NB4 (cell line): ENCODE measurements around the gene ANGEL1.

Experiments used
- DNase-seq: peaks from one replicate; pipeline ENCODE4 v3.0.0; 2010; ENCODE audit warnings: low read depth
- H3K4me3 ChIP-seq: one replicate; pipeline ENCODE4 v1.5.1; 2011; ENCODE audit warnings: mild to moderate bottlenecking, low read depth, low read length, moderate library complexity
- CTCF ChIP-seq: IDR thresholded peaks from one replicate; pipeline ENCODE4 v1.5.1; 2012; ENCODE audit warnings: low read depth, low read length
- MAX ChIP-seq: IDR thresholded peaks from 2 replicates; pipeline ENCODE4 v1.6.1; 2011; ENCODE audit warnings: low read depth, low read length
- MYC ChIP-seq: IDR thresholded peaks from 2 replicates; pipeline ENCODE4 v1.6.1; 2011; ENCODE audit warnings: low read depth, low read length
- POLR2A ChIP-seq: IDR thresholded peaks from 2 replicates; pipeline ENCODE4 v1.6.1; 2011; ENCODE audit warnings: mild to moderate bottlenecking; ENCODE audit not compliant: insufficient read length; ENCODE audit errors: extremely low read depth

The ANGEL1 gene

GRCh38 chr14:76812422-76813383 is at the start of gene ANGEL1:
TSS of gene ANGEL1 (minus strand) at chr14:76812882. CDS start at chr14:76812827, 55 bp downstream.
- peak; percentile 96 for DNase-seq
- peak within 1 kb of the TSS; percentile 86 for H3K4me3 ChIP-seq
- peak; percentile 97 for TF ChIP-seq MAX
- TF ChIP-seq MYC, result peak; percentile 98
- no peak for TF ChIP-seq CTCF
- peak; percentile 88 for TF ChIP-seq POLR2A

GRCh38 chr14:76861574-76862255 is 49.0 kb upstream of the ANGEL1 start:
- H3K4me3 ChIP-seq, result no peak overlapping the region
- TF ChIP-seq POLR2A (no peak), MYC (no peak), CTCF (no peak), MAX (no peak)
- DNase-seq, result no peak

GRCh38 chr14:76856769-76857168 is 44.1 kb upstream of the ANGEL1 start:
- no peak for TF ChIP-seq MYC
- no peak for TF ChIP-seq CTCF
- TF ChIP-seq MAX, result no peak
- DNase-seq, result no peak
- no peak overlapping the region for H3K4me3 ChIP-seq

GRCh38 chr14:76855066-76855465 is 42.4 kb upstream of the ANGEL1 start:
- TF ChIP-seq MAX (no peak), MYC (no peak), POLR2A (no peak), CTCF (no peak)
- no peak overlapping the region for H3K4me3 ChIP-seq
- no peak for DNase-seq

- no peak for DNase-seq
- H3K4me3 ChIP-seq, result no peak overlapping the region
- TF ChIP-seq MYC (no peak), POLR2A (no peak), MAX (no peak), CTCF (no peak)
These were observed 36.2 kb upstream of the ANGEL1 start for GRCh38 chr14:76848879-76849278.
